Measurements from ENCODE around the gene PRR36.

PRR36 gene

DNA sequence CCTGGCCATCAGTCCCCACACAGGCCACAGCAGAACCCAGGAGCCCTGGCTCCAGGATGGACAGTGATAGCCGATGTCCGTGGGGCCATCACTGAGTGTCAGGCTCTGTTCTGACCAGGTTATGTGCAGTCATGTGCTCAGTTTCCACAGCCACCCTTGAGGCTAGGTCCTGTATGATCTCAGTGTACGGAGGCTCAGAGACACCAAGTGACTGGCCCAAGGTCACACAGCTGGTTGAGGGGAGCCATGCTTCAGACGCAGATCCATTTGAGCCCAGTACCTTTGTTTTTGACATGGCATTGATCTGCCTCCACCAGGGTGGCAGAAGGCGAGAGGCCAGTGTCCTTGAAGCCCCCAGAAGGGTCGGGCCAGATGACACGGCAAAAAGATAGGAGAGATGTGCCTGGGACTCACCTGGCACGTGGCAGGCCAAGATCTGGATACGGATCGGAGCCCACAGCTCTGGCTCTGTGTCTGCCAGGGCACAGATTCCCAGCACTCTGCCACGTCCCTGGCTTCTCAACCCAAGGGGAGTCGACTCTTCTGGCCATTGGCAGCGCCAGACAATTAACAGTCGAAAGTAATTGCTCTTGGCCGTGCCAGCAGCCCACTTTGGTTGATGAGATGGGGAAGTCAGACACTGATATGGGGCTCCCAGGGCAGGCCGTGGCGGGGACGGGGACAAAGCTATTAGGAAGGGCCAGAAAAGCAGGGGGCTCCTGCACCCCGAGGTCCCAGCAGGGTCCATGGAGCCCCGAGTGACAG lies 28.6 kb downstream of the PRR36 start:
- DNase-seq (ENCODE audit: low spot score), result no peak

- no peak for DNase-seq (ENCODE audit: low spot score)
These were observed 29.2 kb downstream of the PRR36 start for GRCh38 chr19:7844951-7845350.

GRCh38 chr19:7844405-7844804 lies 29.8 kb downstream of the PRR36 start:
- no peak for DNase-seq (ENCODE audit: low spot score)

DNA sequence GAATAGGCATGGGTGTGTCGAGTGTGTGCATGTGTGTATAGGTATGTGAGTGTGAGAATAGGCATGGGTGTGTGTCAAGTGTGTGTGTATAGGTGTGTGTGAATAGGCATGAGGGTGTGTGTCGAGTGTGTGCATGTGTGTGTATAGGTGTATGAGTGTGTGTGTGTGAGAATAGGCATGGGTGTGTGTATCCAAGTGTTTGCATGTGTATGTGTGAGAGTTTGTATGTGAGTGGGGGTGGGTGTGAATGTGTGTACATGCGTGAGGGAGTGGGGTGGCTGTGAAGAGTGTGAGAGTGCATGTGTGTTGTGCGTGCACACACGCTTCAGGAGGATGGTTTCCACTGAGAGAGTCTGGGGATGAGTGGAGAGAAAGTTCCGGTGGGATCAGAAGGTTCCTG lies 30.7 kb downstream of the PRR36 start:
- DNase-seq (ENCODE audit: low spot score), result no peak

- no peak for DNase-seq (ENCODE audit: low spot score)
These were observed 31.4 kb downstream of the PRR36 start for GRCh38 chr19:7842661-7843294.

- no peak for DNase-seq (ENCODE audit: low spot score)
These were observed 32.2 kb downstream of the PRR36 start for GRCh38 chr19:7841751-7842660.

DNA sequence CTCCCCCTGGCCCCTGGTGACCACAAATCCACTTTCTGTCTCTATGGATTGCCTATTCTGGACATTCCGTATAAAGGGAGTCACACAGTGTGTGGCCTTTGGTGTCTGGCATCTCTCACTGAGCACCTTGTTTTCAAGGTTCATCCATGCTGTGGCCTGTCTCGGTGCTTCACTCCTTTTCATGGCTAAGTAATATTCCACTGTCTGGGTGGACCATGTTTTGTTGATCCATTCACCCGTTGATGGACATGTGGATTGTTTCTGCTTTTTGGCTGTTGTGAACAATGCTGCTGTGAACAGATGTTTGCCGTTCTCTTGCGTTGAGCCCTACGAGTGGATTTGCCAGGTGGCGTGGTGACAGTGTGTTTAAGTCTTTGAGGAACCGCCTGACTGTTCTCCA lies 33.6 kb downstream of the PRR36 start:
- no peak for DNase-seq (ENCODE audit: low spot score)

DNA sequence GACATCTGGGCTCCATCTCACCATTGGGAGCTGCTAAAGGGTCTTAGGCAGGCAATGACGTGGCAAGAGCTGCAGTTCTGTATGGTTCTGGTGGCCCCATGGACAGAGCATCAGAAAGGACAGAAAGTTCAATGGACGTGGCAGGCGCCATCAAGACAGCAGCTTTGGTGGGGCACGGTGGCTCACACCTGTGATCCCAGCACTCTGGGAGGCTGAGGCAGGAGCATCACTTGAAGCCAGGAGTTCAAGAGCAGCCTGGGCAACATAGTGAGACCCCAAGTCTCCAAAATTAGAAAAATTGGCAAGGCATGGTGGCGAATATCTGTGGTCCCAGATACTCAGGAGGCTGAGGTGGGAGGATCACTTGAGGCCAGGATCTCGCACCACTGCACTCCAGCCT lies 34.7 kb downstream of the PRR36 start:
- DNase-seq (ENCODE audit: low spot score), result no peak

DNA sequence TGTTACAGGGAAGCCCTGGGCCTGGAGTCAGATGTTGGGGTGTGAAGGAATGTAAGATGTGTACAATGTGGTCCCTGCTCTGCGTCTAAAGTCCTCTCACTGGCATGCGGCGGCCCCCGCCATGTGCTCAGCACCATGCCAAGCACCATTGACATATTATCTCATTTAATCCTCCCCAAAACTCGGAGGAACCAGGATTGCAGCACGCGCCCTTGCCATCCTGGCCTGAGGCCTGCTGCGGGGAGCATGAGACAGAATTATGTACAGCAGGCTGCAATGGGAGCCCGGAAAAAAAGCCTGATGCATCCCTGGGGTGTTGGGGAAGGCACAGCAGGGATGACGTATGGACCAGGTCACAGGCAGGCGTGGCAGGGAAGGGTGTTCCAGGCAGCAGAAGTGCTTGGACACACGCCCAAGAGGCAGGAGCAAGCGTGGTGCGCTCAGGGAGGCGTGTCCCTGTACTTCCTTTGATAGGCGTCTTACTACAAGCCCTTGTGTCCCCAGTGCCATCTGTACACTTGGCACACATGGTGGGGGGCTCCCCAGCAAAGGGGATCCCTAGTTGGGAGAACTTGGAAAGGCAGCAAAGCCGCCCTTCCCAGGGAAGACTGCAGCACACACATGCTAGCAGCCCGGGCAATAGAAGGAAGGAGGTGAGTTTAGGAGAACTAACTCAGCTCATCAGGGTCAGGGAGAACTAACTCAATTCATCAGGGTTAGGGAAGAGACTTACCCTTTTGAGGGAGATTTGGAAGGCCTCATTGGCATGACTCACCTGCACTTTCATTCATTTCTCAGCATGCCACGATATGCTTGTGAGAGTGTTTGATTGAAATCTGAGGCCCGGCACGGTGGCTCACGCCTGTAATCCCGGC lies 40.7 kb downstream of the PRR36 start:
- peak; percentile 49 for DNase-seq (ENCODE audit: low spot score)

DNA sequence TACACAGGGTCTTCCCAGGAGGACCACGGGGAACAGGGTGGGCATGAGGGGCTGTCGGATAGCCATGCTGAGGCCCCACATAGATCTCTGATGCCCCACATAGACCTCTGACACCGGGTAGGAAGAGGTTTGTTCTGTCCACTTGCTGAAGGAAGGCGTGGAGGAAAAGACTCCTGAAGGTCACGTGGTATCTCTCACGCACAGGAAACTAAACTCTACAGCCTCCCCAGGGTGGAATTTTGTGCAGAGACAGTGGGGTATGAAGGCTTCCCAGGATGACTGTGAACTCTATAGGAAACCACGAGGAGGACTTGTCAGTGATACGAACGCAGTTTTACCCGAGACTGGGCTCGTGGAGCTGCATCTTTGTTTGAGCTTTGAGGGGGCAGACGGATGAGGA lies 41.4 kb downstream of the PRR36 start:
- DNase-seq (ENCODE audit: low spot score), result peak; percentile 63

DNA sequence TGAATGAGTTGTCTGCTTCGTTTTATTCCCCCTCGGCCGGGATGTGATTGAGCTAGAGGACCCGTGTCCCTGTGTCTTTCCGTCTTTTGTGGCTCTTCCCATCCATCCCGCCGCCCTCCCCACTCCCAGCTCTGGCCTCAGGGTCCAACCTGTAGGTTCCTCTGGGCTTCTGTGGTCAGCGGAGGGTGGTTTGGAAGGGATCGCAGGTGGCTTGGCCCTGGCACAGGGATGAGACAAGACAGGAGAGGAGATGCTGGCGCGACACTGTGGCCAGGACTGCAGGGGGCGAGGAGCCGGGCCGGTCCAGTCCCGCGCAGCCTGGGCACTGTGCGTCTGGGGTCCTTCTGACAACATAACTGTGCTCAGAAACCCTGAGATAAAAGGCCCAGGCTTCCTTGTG lies 42.2 kb downstream of the PRR36 start:
- no peak for DNase-seq (ENCODE audit: low spot score)

DNA sequence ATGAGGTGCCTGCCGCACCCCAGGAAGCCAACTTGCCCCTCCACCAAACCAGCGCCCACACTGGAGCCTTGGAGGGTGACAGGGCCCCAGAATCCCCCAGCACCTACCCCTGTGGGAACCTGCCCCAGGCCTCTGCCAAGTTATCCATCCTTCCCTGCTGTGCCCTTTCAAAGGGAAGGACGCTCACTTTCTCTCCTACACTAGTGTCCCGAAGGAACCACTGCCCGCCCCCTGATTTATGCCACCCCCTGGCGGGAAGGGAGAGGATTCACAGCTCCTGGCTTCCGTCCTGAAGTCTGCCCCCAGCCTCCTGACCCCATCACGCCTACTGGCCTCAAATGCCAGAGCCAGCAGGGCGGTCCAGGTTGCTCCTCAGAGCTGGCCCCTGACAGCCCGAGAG lies 42.7 kb downstream of the PRR36 start:
- DNase-seq (ENCODE audit: low spot score), result peak; percentile 76

- no peak for DNase-seq (ENCODE audit: low spot score)
These were observed 43.4 kb downstream of the PRR36 start for GRCh38 chr19:7830823-7831222.

- no peak for DNase-seq (ENCODE audit: low spot score)
These were observed 43.9 kb downstream of the PRR36 start for GRCh38 chr19:7830272-7830771.

DNA sequence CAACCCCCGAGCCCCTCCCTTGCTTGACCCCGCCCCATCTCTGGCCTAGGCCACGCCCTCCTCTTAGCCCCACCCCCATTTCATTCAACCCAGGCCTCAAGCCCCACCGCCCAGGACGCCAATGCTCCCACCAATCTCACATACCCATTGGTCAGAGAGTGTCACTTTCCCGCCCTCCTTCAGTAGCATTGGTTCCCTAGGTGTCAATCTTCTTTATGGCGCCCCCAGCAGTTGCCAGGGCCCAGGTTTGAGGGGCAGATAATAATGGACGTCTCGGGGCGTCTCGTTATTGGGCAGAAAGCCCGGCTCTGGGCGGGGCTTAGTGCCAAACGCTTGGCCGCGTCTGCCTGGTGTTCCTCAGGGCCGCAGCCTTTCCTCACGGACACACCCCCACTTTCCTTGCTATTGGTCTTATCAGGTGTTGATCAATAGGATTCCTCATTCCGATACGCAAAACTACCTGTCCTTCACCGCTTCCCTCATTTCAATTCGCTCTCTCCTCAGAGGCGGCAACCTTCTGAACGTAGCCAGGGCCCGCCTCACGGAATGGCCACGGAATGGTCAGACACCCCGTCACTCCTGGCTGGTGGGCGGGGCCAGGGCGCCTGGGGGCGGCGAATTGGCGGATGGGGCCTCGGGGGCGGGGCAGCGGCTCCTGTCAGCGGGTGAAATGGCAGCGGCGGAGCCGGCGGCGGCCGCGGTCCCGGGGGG lies 44.5 kb downstream of the PRR36 start, which contains the start of gene EVI5L:
Gene EVI5L, plus strand, starts transcription at position 658 of the 711 bp plus-strand sequence. CDS start 16,325 bp downstream, outside the sequence.
- peak; percentile 100 for DNase-seq (ENCODE audit: low spot score)

DNA sequence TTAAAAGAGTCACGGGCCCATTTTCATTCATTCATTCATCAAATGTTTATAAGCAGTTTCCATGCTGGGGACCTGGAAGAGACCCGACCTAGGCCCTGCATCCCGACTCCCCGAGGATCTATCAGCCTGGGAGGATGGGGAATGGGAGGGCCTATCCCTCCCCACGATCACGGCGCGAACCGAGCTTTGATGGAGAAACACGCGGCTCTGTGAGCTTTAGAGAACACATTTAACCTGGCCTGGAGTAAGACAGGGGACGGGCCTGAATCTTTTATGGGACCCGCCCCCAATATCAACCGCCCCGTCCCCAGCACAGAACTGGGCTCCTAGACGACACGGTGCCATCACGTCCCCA lies 45.0 kb downstream of the PRR36 start:
- no peak for DNase-seq (ENCODE audit: low spot score)

DNA sequence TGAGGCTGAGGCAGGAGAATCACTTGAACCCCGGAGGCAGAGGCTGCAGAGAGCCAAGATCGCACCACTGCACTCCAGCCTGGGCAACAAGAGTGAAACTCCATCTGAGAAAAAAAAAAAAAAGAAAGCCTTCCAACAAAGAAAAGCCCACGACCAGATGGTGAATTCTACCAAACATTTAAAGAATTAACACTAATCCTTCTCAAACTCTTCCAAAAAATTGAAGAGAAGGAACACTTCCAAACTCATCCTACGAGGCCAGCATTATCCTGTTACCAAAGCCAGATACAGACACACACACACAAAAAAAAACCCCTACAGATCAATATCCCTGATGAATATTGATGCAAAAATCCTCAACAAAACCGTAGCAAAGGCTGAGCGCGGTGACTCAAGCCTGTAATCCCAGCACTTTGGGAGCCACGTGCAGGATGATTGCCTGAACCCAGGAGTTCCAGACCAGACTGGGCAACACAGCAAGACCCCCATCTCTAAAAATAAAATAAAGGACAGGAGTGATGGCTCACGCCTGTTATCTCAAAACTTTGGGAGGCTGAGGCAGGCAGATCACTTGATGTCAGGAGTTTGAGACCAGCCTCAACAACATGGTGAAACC lies 50.4 kb downstream of the PRR36 start:
- DNase-seq (ENCODE audit: low spot score), result no peak

DNA sequence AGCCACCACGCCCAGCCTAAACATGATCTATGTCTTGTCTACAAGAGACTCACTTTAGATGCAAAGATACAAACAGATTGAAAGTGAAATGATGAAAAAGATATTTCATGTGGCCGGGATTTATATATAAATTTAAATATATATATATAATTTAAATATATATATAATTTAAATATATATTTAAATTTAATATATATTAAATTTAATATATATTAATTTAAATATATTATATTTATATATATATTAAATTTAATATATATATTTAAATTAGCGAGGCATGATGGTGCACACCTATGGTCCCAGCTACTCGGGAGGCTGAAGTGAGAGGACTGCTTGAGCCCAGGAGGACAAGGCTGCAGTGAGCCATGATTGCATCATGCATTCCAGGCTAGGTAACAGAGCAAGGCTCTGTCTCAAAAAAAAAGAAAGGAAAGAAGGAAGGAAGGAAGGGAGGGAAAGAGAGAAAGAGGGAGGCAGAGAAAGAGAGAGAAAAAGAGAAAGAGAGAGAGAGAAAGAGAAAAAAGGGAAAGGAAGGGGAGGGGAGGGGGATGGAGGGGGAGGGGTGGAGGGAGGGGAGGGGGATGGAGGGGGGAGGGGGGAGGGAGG lies 51.2 kb downstream of the PRR36 start:
- DNase-seq (ENCODE audit: low spot score), result no peak

GRCh38 chr19:7820588-7820987 lies 53.6 kb downstream of the PRR36 start:
- no peak for DNase-seq (ENCODE audit: low spot score)

DNA sequence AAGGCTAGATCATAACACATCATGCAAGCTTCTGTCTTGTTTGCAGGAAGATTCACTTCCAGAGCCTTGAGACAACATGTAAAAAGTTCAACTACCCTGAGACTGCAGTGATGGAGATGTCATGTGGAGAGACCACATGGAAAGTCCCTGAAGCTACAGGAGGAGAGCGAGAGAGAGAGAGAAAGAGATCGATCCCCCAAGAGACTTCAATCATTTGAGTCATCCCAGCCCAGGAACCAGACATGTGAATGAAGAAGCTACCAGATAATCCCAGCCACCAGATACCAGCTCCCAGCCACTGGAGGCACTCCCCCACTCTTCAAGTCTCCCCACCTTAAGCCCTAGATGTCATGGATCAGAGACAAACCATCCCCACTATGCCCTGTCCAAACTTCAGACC lies 54.9 kb downstream of the PRR36 start:
- DNase-seq (ENCODE audit: low spot score), result no peak

Data from pons (tissue), 1 donor.